Fibroblast of upper back skin (primary cell): ENCODE results near the gene MLLT3.

Source experiments
- DNase-seq: peaks from one replicate; pipeline ENCODE4 v3.0.0-alpha.2; 2013

The MLLT3 gene

GRCh38 chr9:20472342-20473045 lies 149.8 kb downstream of the MLLT3 start:
- no peak for DNase-seq

- DNase-seq: no peak
Observed at GRCh38 chr9:20466328-20467008, 155.8 kb downstream of the MLLT3 start.

- DNase-seq: no peak
Observed at GRCh38 chr9:20464242-20464641, 158.1 kb downstream of the MLLT3 start.

GRCh38 chr9:20463823-20464222 lies 158.5 kb downstream of the MLLT3 start:
- no peak for DNase-seq

GRCh38 chr9:20462410-20462809 lies 159.9 kb downstream of the MLLT3 start:
- no peak for DNase-seq

- no peak for DNase-seq
Observed at GRCh38 chr9:20447291-20447690, 175.0 kb downstream of the MLLT3 start.

- DNase-seq: no peak
Observed at GRCh38 chr9:20446248-20446647, 176.1 kb downstream of the MLLT3 start.

GRCh38 chr9:20442461-20443319 lies 179.6 kb downstream of the MLLT3 start:
- DNase-seq: no peak

- peak; percentile 55 for DNase-seq
Observed at GRCh38 chr9:20441711-20442423, 180.4 kb downstream of the MLLT3 start.

GRCh38 chr9:20441166-20441565 lies 181.1 kb downstream of the MLLT3 start:
- DNase-seq: no peak

- DNase-seq: peak; percentile 22
Observed at GRCh38 chr9:20437476-20437875, 184.8 kb downstream of the MLLT3 start.

GRCh38 chr9:20436476-20437195 lies 185.7 kb downstream of the MLLT3 start:
- no peak for DNase-seq

- DNase-seq: no peak
Observed at GRCh38 chr9:20428976-20429375, 193.3 kb downstream of the MLLT3 start.

- DNase-seq: no peak
Observed at GRCh38 chr9:20427359-20427758, 194.9 kb downstream of the MLLT3 start.

GRCh38 chr9:20426019-20426418 lies 196.3 kb downstream of the MLLT3 start:
- no peak for DNase-seq

- DNase-seq: no peak
Observed at GRCh38 chr9:20419533-20419932, 202.8 kb downstream of the MLLT3 start.

- DNase-seq: no peak
Observed at GRCh38 chr9:20418485-20418884, 203.8 kb downstream of the MLLT3 start.

- DNase-seq: no peak
Observed at GRCh38 chr9:20417373-20418080, 204.8 kb downstream of the MLLT3 start.

- DNase-seq: no peak
Observed at GRCh38 chr9:20414150-20414549, 208.1 kb downstream of the MLLT3 start.

- no peak for DNase-seq
Observed at GRCh38 chr9:20409321-20410092, 212.8 kb downstream of the MLLT3 start.

- no peak for DNase-seq
Observed at GRCh38 chr9:20408513-20408912, 213.8 kb downstream of the MLLT3 start.
